Uterus (tissue), 2 donors: ENCODE data around the gene RWDD1.

Source experiments
- CTCF ChIP-seq, 4 experiments: fragments of 200-600 bp in 2 of 4; fragments of 450-650 bp in 2 of 4; sonication (generic) in 2 of 4; IDR thresholded peaks; one replicate each; pipeline ENCODE4 v1.5.1; 2016 to 2019; ENCODE audit warnings: antibody characterized with exemption in 4 of 4, mild to moderate bottlenecking in 2 of 4, moderate library complexity in 1 of 4
- POLR2A ChIP-seq, 2 donors: fragments of 450-650 bp; IDR thresholded peaks; one replicate each; pipeline ENCODE4 v1.6.1; 2016; ENCODE audit warnings: antibody characterized with exemption in 2 of 2, mild to moderate bottlenecking in 1 of 2, moderate library complexity in 1 of 2

- no peak for TF ChIP-seq CTCF (IDR thresholded peaks at IDR 0.05)
- TF ChIP-seq POLR2A (IDR thresholded peaks at IDR 0.05) = no peak
Observed at GRCh38 chr6:116557893-116558292, 13.4 kb upstream of the RWDD1 start.
